Esophagus muscularis mucosa (tissue), 4 donors: ENCODE results near the gene OBP2B. TPM values are rescaled to one million over a fixed set of nuclear protein-coding genes. Genes with fewer than 3 reads are reported as not detected.

Source experiments
- DNase-seq: peaks from one replicate; pipeline ENCODE4 v3.0.0-alpha.2; 2017; ENCODE audit errors: extremely low spot score
- H3K27ac ChIP-seq, 4 donors: fragments of 200-600 bp; sonication (generic); replicated peaks in 1 of 4; 1 replicate in 3 of 4; 2 replicates in 1 of 4; pipeline ENCODE4 v1.5.1; 2016 to 2019; ENCODE audit warnings: mild to moderate bottlenecking in 1 of 4
- H3K27me3 ChIP-seq, 4 donors: fragments of 200-600 bp; sonication (generic); one replicate each; pipeline versions ENCODE4 v1.5.1 to v1.6.0; 2016 to 2019
- H3K36me3 ChIP-seq, 4 donors: fragments of 200-600 bp; sonication (generic); one replicate each; pipeline ENCODE4 v1.5.1; 2016 to 2019
- H3K4me1 ChIP-seq, 4 donors: fragments of 200-600 bp; sonication (generic); one replicate each; pipeline ENCODE4 v1.5.1; 2016 to 2019
- H3K4me3 ChIP-seq, 4 donors: fragments of 200-600 bp; sonication (generic); 1 replicate in 2 of 4; 2 replicates in 2 of 4; pipeline ENCODE4 v1.5.1; 2016 to 2019; ENCODE audit warnings: mild to moderate bottlenecking in 4 of 4, moderate library complexity in 1 of 4
- H3K9me3 ChIP-seq, 4 donors: fragments of 200-600 bp; sonication (generic); 1 replicate in 3 of 4; 2 replicates in 1 of 4; pipeline ENCODE4 v1.5.1; 2016 to 2019
- EP300 ChIP-seq: sonication (generic); formaldehyde crosslinking; IDR thresholded peaks from one replicate; pipeline ENCODE4 v1.6.1; 2017; ENCODE audit warnings: antibody characterized with exemption
- POLR2A ChIP-seq: fragments of 450-650 bp; IDR thresholded peaks from one replicate; pipeline ENCODE4 v1.6.1; 2017; ENCODE audit warnings: antibody characterized with exemption, moderate library complexity, mild to moderate bottlenecking, low read depth
- POLR2AphosphoS5 ChIP-seq, 2 donors: sonication (generic); formaldehyde crosslinking; IDR thresholded peaks; one replicate each; pipeline ENCODE4 v1.6.1; 2017; ENCODE audit warnings: antibody characterized with exemption in 2 of 2
- WGBS: methylation state at CpG from one replicate; pipeline ENCODE4 v1.1.5; 2018; 5-methylcytosine and 5-hydroxymethylcytosine counted together
- intact Hi-C: fragments of 100-400 bp; cut with DNase I; formaldehyde crosslinking; loops from one replicate; pipeline ENCODE4 v1.15.1; 2023
- total RNA-seq, 4 donors: library from RNA; depleted of rRNA; stranded (reverse); fragments of >200 nt; gene quantifications; one replicate each; pipeline versions ENCODE4 v1.1.0 to v1.2.1, GENCODE V29; 2016
- TF ChIP-seq, protein P1 (sequence below), 3 experiments: fragments of 200-600 bp in 2 of 3; fragments of 450-650 bp in 1 of 3; sonication (generic) in 2 of 3; IDR thresholded peaks; one replicate each; pipeline ENCODE4 v1.5.1; 2017 to 2019; ENCODE audit warnings: antibody characterized with exemption in 3 of 3, mild to moderate bottlenecking in 2 of 3, moderate library complexity in 1 of 3

Gene OBP2B
- total RNA-seq, 4 donors from 2014 or later = not detected

- Histone ChIP-seq H3K4me1 (peaks cover 0 to 5% (median 0%) of the 10 kb centered on the region in 4 donors), H3K27me3 (peaks cover 0 to 62% (median 3%) of the 10 kb centered on the region in 4 donors), H3K36me3 (no peaks in the 10 kb centered on the region), H3K9me3 (no peaks in the 10 kb centered on the region), H3K4me3 (no peak overlapping the region), H3K27ac (no peak overlapping the region)
- WGBS = 74% methylated on average over 13 of the region's 13 CpGs
- no peak for TF ChIP-seq EP300
- no peak for TF ChIP-seq POLR2A
- intact Hi-C loops = no loop called here
- no peak for DNase-seq
Observed at GRCh38 chr9:133201424-133202144, 7.5 kb downstream of the OBP2B start.

- peaks cover 0 to 5% (median 0%) of the 10 kb centered on the region in 4 donors for H3K4me1 ChIP-seq
- peaks cover 0 to 60% (median 3%) of the 10 kb centered on the region in 4 donors for H3K27me3 ChIP-seq
- no peak overlapping the region for H3K4me3 ChIP-seq
- no peak for TF ChIP-seq POLR2AphosphoS5 (IDR thresholded peaks at IDR 0.05)
- TF ChIP-seq, protein P1, sequence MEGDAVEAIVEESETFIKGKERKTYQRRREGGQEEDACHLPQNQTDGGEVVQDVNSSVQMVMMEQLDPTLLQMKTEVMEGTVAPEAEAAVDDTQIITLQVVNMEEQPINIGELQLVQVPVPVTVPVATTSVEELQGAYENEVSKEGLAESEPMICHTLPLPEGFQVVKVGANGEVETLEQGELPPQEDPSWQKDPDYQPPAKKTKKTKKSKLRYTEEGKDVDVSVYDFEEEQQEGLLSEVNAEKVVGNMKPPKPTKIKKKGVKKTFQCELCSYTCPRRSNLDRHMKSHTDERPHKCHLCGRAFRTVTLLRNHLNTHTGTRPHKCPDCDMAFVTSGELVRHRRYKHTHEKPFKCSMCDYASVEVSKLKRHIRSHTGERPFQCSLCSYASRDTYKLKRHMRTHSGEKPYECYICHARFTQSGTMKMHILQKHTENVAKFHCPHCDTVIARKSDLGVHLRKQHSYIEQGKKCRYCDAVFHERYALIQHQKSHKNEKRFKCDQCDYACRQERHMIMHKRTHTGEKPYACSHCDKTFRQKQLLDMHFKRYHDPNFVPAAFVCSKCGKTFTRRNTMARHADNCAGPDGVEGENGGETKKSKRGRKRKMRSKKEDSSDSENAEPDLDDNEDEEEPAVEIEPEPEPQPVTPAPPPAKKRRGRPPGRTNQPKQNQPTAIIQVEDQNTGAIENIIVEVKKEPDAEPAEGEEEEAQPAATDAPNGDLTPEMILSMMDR (IDR thresholded peaks at IDR 0.05) = no peak
- no peak for TF ChIP-seq POLR2A
- no peak for TF ChIP-seq EP300
- no peak overlapping the region for H3K27ac ChIP-seq
- no peak for DNase-seq
- no peaks in the 10 kb centered on the region for H3K36me3 ChIP-seq
- intact Hi-C loops = no loop called here
- WGBS = 87% methylated on average over 17 of the region's 17 CpGs
- no peaks in the 10 kb centered on the region for H3K9me3 ChIP-seq
Observed at GRCh38 chr9:133200631-133201030, 8.4 kb downstream of the OBP2B start.

- Histone ChIP-seq H3K4me3 (peak overlapping the region; percentile 37 to 52 (median 47)), H3K9me3 (peaks cover 0 to 6% (median 0%) of the 10 kb centered on the region in 4 donors), H3K27me3 (peaks cover 0 to 52% (median 3%) of the 10 kb centered on the region in 4 donors), H3K4me1 (peaks cover 0 to 5% (median 0%) of the 10 kb centered on the region in 4 donors), H3K36me3 (no peaks in the 10 kb centered on the region), H3K27ac (peak overlapping the region in 2 of 4 donors; percentile 43 to 46)
- TF ChIP-seq EP300 = no peak
- TF ChIP-seq, protein P1 (IDR thresholded peaks at IDR 0.05) = peak in 2 of 3 experiments; percentile 18 to 20
- TF ChIP-seq POLR2A = no peak
- intact Hi-C loops = no loop called here
- 50% methylated on average over 6 of the region's 44 CpGs for WGBS
- DNase-seq = no peak
Observed at GRCh38 chr9:133199648-133200321, 9.3 kb downstream of the OBP2B start.

GRCh38 chr9:133195029-133195428 is 14.0 kb downstream of the OBP2B start:
- H3K4me1 ChIP-seq = peaks cover 0 to 2% (median 0%) of the 10 kb centered on the region in 4 donors
- H3K27me3 ChIP-seq = peaks cover 0 to 41% (median under 1%) of the 10 kb centered on the region in 4 donors
- no peak for DNase-seq
- H3K9me3 ChIP-seq = peaks cover 0 to 6% (median 0%) of the 10 kb centered on the region in 4 donors
- H3K4me3 ChIP-seq = no peak overlapping the region
- TF ChIP-seq POLR2A (no peak), POLR2AphosphoS5 (IDR thresholded peaks at IDR 0.05) (no peak), EP300 (no peak)
- TF ChIP-seq, protein P1 (IDR thresholded peaks at IDR 0.05) = no peak
- no peaks in the 10 kb centered on the region for H3K36me3 ChIP-seq
- H3K27ac ChIP-seq = no peak overlapping the region
- intact Hi-C loops = no loop called here

GRCh38 chr9:133194597-133194996 is 14.5 kb downstream of the OBP2B start:
- Histone ChIP-seq H3K9me3 (peaks cover 0 to 6% (median 0%) of the 10 kb centered on the region in 4 donors), H3K4me3 (no peak overlapping the region), H3K27me3 (peaks cover 0 to 40% (median 0%) of the 10 kb centered on the region in 4 donors), H3K27ac (no peak overlapping the region), H3K4me1 (no peaks in the 10 kb centered on the region), H3K36me3 (no peaks in the 10 kb centered on the region)
- intact Hi-C loops = no loop called here
- 73% methylated on average over 4 of the region's 4 CpGs for WGBS
- TF ChIP-seq POLR2AphosphoS5 (IDR thresholded peaks at IDR 0.05) = no peak
- no peak for DNase-seq
